SK-N-SH (cell line): Measurements from ENCODE around the gene DENND6B. TPM values are rescaled to one million over a fixed set of nuclear protein-coding genes. Genes with fewer than 3 reads are reported as not detected.

ENCODE experiments used
- CTCF ChIA-PET: fragments of 300-600, 350-600 bp; formaldehyde crosslinking; extraction: SDS; loops from one replicate; lab custom pipeline; 2021; lab: Yijun Ruan, JAX
- POLR2A ChIA-PET: fragments of 350-600 bp; sonication (Branson Sonifier 250); formaldehyde crosslinking; extraction: SDS; loops from one replicate; lab custom pipeline; 2020; ENCODE audit warnings: antibody characterized with exemption, inconsistent platforms; lab: Yijun Ruan, JAX
- DNase-seq: peaks from one replicate; pipeline ENCODE4 v3.0.0; 2012
- H2AFZ ChIP-seq: fragments of 200-600 bp; sonication (generic); 2 replicates; pipeline ENCODE4 v1.8.1; 2016; ENCODE audit warnings: antibody characterized with exemption, mild to moderate bottlenecking, low read depth
- H3F3A ChIP-seq: fragments of 200-600 bp; sonication (generic); replicated peaks from 2 replicates; pipeline ENCODE3; 2016; ENCODE audit warnings: antibody characterized with exemption, mild to moderate bottlenecking; ENCODE audit not compliant: insufficient read depth
- H3K27ac ChIP-seq, 2 experiments: fragments of 200-500 bp in 1 of 2; fragments of 200-600 bp in 1 of 2; sonication (Bioruptor generic) in 1 of 2; sonication (generic), shearing (Covaris generic) in 1 of 2; 2 replicates each; pipeline versions ENCODE4 v1.5.1 to v1.6.1; 2014 to 2016; ENCODE audit warnings: low read depth in 2 of 2, inconsistent platforms in 1 of 2, low read length in 1 of 2, mild to moderate bottlenecking in 1 of 2, mixed read lengths in 1 of 2
- H3K27me3 ChIP-seq: fragments of 200-600 bp; sonication (generic), shearing (Covaris generic); 2 replicates; pipeline ENCODE4 v1.6.1; 2016; ENCODE audit warnings: mixed run types; ENCODE audit not compliant: insufficient read depth
- H3K36me3 ChIP-seq, 2 experiments: fragments of 200-500 bp in 1 of 2; fragments of 200-600 bp in 1 of 2; sonication (Bioruptor generic) in 1 of 2; sonication (generic) in 1 of 2; replicated peaks in 1 of 2; 2 replicates each; pipeline versions ENCODE3 to v1.5.1; 2014 to 2016; ENCODE audit warnings: low read length in 1 of 2, mild to moderate bottlenecking in 1 of 2; ENCODE audit not compliant: insufficient read depth in 2 of 2, control insufficient read depth in 1 of 2
- H3K4me1 ChIP-seq, 2 experiments: fragments of 200-500 bp in 1 of 2; fragments of 200-600 bp in 1 of 2; sonication (Bioruptor generic) in 1 of 2; sonication (generic), shearing (Covaris generic) in 1 of 2; 2 replicates each; pipeline versions ENCODE4 v1.5.1 to v1.6.1; 2014 to 2016; ENCODE audit warnings: low read depth in 1 of 2, low read length in 1 of 2, mixed run types in 1 of 2; ENCODE audit not compliant: insufficient read depth in 2 of 2, control insufficient read depth in 1 of 2
- H3K4me2 ChIP-seq: fragments of 200-600 bp; sonication (generic), shearing (Covaris generic); 2 replicates; pipeline ENCODE4 v1.6.1; 2017; ENCODE audit warnings: mixed run types
- H3K4me3 ChIP-seq, 2 experiments: fragments of 200-500 bp in 1 of 2; fragments of 200-600 bp in 1 of 2; sonication (Bioruptor generic) in 1 of 2; sonication (generic), shearing (Covaris generic) in 1 of 2; 2 replicates each; pipeline versions ENCODE4 v1.5.1 to v1.8.1; 2014 to 2016; ENCODE audit warnings: low read depth in 2 of 2, inconsistent platforms in 1 of 2, low read length in 1 of 2, mild to moderate bottlenecking in 1 of 2, mixed read lengths in 1 of 2, moderate library complexity in 1 of 2
- H3K79me2 ChIP-seq: fragments of 200-600 bp; sonication (generic); 2 replicates; pipeline ENCODE4 v1.8.1; 2017; ENCODE audit warnings: mild to moderate bottlenecking; ENCODE audit not compliant: insufficient read depth
- H3K9ac ChIP-seq: fragments of 200-600 bp; sonication (generic); 2 replicates; pipeline ENCODE4 v1.6.1; 2017; ENCODE audit warnings: mixed run types
- H3K9me2 ChIP-seq: fragments of 200-600 bp; sonication (generic); 2 replicates; pipeline ENCODE4 v1.6.1; 2017; ENCODE audit warnings: mixed run types
- H3K9me3 ChIP-seq: fragments of 200-600 bp; sonication (generic); 2 replicates; pipeline ENCODE4 v1.6.1; 2017; ENCODE audit warnings: mixed run types, mild to moderate bottlenecking, moderate library complexity
- H4K20me1 ChIP-seq: fragments of 200-600 bp; sonication (generic); 2 replicates; pipeline ENCODE4 v1.6.1; 2017; ENCODE audit warnings: mild to moderate bottlenecking, mixed run types; ENCODE audit not compliant: insufficient read depth
- EP300 ChIP-seq, 2 experiments: IDR thresholded peaks; 2 replicates each; pipeline versions ENCODE4 v1.4.0 to v1.6.1; 2012; ENCODE audit warnings: borderline replicate concordance in 1 of 2, low read depth in 1 of 2, low read length in 1 of 2
- EZH2phosphoT487 ChIP-seq: fragments of 200-600 bp; sonication (generic); IDR thresholded peaks from 2 replicates; pipeline ENCODE4 v1.6.1; 2017; ENCODE audit warnings: low read depth, mixed run types, mild to moderate bottlenecking, antibody characterized with exemption, moderate library complexity, borderline replicate concordance
- FOSL2 ChIP-seq: IDR thresholded peaks from 2 replicates; pipeline ENCODE4 v1.4.0; 2012; ENCODE audit warnings: low read depth, mild to moderate bottlenecking, moderate library complexity, borderline replicate concordance
- FOXM1 ChIP-seq: IDR thresholded peaks from 2 replicates; pipeline ENCODE4 v1.4.0; 2012; ENCODE audit warnings: low read depth, mild to moderate bottlenecking
- GABPA ChIP-seq: IDR thresholded peaks from 2 replicates; pipeline ENCODE4 v1.4.0; 2012; ENCODE audit warnings: low read depth, mild to moderate bottlenecking
- MEF2A ChIP-seq: IDR thresholded peaks from 2 replicates; pipeline ENCODE4 v1.4.0; 2012; ENCODE audit warnings: low read depth, borderline replicate concordance
- RCOR1 ChIP-seq: fragments of 150-350 bp; IDR thresholded peaks from 2 replicates; pipeline ENCODE4 v1.6.1; 2017; ENCODE audit warnings: antibody characterized with exemption, low read length
- SMC3 ChIP-seq: IDR thresholded peaks from 2 replicates; pipeline ENCODE4 v1.6.1; 2012; ENCODE audit warnings: low read depth, low read length, improper control_type of control experiment
- TAF1 ChIP-seq: IDR thresholded peaks from 2 replicates; pipeline ENCODE4 v1.6.1; 2012; ENCODE audit warnings: low read depth, mild to moderate bottlenecking, low read length, moderate library complexity, borderline replicate concordance
- TCF12 ChIP-seq: IDR thresholded peaks from 2 replicates; pipeline ENCODE4 v1.4.0; 2012
- WGBS: methylation state at CpG from one replicate; pipeline ENCODE4 v1.1.6; 2017; ENCODE audit warnings: low lambda C conversion rate; 5-methylcytosine and 5-hydroxymethylcytosine counted together
- polyA plus RNA-seq, 3 experiments: library from polyadenylated mRNA; depleted of rRNA; stranded (reverse); fragments of >200 nt; gene quantifications; 2 replicates each; pipeline ENCODE4 v1.2.3, GENCODE V29; 2012
- TF ChIP-seq, protein P1 (sequence below): fragments of 150-350 bp; IDR thresholded peaks from 2 replicates; pipeline ENCODE4 v1.6.1; 2017; ENCODE audit warnings: antibody characterized with exemption, low read length, low read depth, borderline replicate concordance
- TF ChIP-seq, protein P2 (sequence below): fragments of 200-600 bp; sonication (generic); IDR thresholded peaks from 2 replicates; pipeline ENCODE4 v1.6.1; 2017; ENCODE audit warnings: antibody characterized with exemption, mild to moderate bottlenecking, moderate library complexity
- TF ChIP-seq, protein P3 (sequence below): IDR thresholded peaks from 2 replicates; pipeline ENCODE4 v1.4.0; 2012; ENCODE audit warnings: low read depth, borderline replicate concordance

The DENND6B gene
- polyA plus RNA-seq, 1 of the 3 experiments (the other 2 are of a cell fraction) = 5.6 TPM

DNA sequence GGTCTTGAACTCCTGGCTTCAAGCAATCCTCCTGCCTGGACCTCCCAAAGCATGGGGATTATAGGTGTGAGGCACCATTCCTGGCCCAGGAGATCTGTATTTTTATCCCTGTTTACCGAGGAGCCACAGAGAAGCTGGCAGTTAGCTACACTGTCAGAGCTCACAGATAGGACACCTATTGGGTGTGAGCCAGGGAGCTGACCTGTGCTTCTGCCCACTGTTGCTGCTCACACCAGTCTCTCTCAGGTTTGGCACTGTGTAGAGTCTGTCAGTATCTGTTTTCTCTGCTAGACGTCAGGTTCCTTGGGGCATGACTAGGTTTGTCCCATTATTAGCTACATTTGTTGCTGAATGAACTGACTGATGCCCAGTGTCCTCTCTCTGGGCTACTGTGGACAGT lies 33.8 kb upstream of the DENND6B start:
- Histone ChIP-seq H3K79me2 (peaks cover 97% of the 10 kb centered on the region), H3K36me3 (peaks cover 3 to 10% of the 10 kb centered on the region in 2 experiments), H3K9me3 (no peaks in the 10 kb centered on the region), H3K4me1 (no peaks in the 10 kb centered on the region; a peak in 1 of 4 replicates), H3F3A (peaks cover 5% of the 10 kb centered on the region), H3K9ac (no peak overlapping the region), H3K4me2 (no peak overlapping the region), H4K20me1 (peaks cover 66% of the 10 kb centered on the region), H2AFZ (no peak overlapping the region), H3K27me3 (no peaks in the 10 kb centered on the region), H3K9me2 (no peaks in the 10 kb centered on the region), H3K27ac (no peak overlapping the region), H3K4me3 (no peak overlapping the region)
- TF ChIP-seq TCF12 (no peak), FOXM1 (no peak), SMC3 (no peak)
- 80% methylated on average over 1 of the region's 2 CpGs for WGBS
- ChIA-PET CTCF (interaction anchor here (1.1 kb wide), 1 partner anchor 19 kb away, joined by 3 read pairs; no protein-coding TSS in a partner anchor), POLR2A (no interaction called here)
- DNase-seq = no peak

DNA sequence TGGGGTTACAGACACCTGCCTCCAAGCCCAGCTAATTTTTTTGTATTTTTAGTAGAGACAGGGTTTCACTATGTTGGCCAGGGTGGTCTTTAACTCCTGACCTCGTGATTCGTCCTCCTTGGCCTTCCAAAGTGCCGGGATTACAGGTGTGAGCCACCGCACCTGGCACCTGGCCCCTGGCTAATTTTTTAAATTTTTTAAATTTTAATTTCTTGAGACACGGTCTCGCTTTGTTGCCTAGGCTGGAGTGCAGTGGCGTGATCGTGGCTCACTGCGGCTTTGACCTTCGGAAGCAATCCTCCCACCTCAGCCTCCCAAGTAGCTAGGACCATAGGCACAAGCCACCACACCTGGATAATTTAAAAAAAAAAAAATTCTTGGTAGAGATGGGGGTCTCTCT lies 30.9 kb upstream of the DENND6B start:
- no peaks in the 10 kb centered on the region; a peak in 1 of 4 replicates for H3K4me1 ChIP-seq
- ChIA-PET POLR2A (no interaction called here), CTCF (interaction anchor here (0.9 to 2.1 kb wide), 3 partner anchors 9 to 17 kb away, joined by 3 to 9 read pairs (median 5); no protein-coding TSS in a partner anchor)
- DNase-seq = no peak
- peaks cover 52% of the 10 kb centered on the region for H4K20me1 ChIP-seq
- TF ChIP-seq MEF2A = no peak
- TF ChIP-seq FOSL2 = no peak
- no peak for TF ChIP-seq GABPA
- TF ChIP-seq TAF1 = no peak
- TF ChIP-seq, protein P1, sequence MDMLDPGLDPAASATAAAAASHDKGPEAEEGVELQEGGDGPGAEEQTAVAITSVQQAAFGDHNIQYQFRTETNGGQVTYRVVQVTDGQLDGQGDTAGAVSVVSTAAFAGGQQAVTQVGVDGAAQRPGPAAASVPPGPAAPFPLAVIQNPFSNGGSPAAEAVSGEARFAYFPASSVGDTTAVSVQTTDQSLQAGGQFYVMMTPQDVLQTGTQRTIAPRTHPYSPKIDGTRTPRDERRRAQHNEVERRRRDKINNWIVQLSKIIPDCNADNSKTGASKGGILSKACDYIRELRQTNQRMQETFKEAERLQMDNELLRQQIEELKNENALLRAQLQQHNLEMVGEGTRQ = no peak
- TF ChIP-seq EP300 (IDR thresholded peaks at IDR 0.05; ENCODE audit: borderline replicate concordance in 1 of 2, low read depth in 1 of 2, low read length in 1 of 2) = no peak
- H3K9me2 ChIP-seq = no peaks in the 10 kb centered on the region
- no peak overlapping the region for H3K9ac ChIP-seq
- no peaks in the 10 kb centered on the region for H3K27me3 ChIP-seq
- H3K27ac ChIP-seq = no peak overlapping the region
- peaks cover 91% of the 10 kb centered on the region for H3K79me2 ChIP-seq
- H3K4me2 ChIP-seq = no peak overlapping the region
- H2AFZ ChIP-seq = no peak overlapping the region
- H3K36me3 ChIP-seq = peaks cover 3 to 6% of the 10 kb centered on the region in 2 experiments
- H3K4me3 ChIP-seq = no peak overlapping the region
- H3F3A ChIP-seq = peaks cover 16% of the 10 kb centered on the region
- WGBS = 95% methylated on average over 10 of the region's 10 CpGs
- no peaks in the 10 kb centered on the region for H3K9me3 ChIP-seq

DNA sequence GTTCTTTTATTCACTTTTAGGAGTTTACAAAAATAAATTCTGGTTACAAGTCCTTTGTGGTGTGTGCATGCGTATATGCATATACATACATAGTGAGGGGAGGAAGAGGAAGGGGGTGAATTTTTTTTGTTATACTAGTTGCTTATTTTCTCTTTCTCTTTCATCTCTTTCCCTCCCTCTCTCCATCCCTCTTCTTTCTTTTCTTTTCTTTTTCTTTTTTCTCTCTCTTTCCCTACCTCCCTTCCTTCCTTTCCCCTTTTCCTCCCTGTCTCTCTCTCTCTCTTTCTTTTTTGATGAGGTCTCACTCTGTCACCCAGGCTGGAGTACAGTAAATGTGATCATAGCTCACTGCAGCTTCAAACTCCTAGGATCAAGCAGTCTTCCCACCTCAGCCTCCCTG lies 30.4 kb upstream of the DENND6B start:
- Histone ChIP-seq H3K27ac (no peak overlapping the region), H3K9ac (no peak overlapping the region), H3K4me3 (no peak overlapping the region), H2AFZ (no peak overlapping the region), H3K4me2 (no peak overlapping the region)
- no peak for DNase-seq
- POLR2A ChIA-PET = no interaction called here
- CTCF ChIA-PET = interaction anchor here (1.9 to 2.1 kb wide), 2 partner anchors 9 to 15 kb away, joined by 5 to 9 read pairs; no protein-coding TSS in a partner anchor
- 97% methylated on average over 1 of the region's 1 CpG for WGBS
- TF ChIP-seq RCOR1 = no peak
- TF ChIP-seq, protein P2, sequence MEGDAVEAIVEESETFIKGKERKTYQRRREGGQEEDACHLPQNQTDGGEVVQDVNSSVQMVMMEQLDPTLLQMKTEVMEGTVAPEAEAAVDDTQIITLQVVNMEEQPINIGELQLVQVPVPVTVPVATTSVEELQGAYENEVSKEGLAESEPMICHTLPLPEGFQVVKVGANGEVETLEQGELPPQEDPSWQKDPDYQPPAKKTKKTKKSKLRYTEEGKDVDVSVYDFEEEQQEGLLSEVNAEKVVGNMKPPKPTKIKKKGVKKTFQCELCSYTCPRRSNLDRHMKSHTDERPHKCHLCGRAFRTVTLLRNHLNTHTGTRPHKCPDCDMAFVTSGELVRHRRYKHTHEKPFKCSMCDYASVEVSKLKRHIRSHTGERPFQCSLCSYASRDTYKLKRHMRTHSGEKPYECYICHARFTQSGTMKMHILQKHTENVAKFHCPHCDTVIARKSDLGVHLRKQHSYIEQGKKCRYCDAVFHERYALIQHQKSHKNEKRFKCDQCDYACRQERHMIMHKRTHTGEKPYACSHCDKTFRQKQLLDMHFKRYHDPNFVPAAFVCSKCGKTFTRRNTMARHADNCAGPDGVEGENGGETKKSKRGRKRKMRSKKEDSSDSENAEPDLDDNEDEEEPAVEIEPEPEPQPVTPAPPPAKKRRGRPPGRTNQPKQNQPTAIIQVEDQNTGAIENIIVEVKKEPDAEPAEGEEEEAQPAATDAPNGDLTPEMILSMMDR = no peak
- TF ChIP-seq MEF2A = no peak
- no peak for TF ChIP-seq EZH2phosphoT487
- TF ChIP-seq, protein P3, sequence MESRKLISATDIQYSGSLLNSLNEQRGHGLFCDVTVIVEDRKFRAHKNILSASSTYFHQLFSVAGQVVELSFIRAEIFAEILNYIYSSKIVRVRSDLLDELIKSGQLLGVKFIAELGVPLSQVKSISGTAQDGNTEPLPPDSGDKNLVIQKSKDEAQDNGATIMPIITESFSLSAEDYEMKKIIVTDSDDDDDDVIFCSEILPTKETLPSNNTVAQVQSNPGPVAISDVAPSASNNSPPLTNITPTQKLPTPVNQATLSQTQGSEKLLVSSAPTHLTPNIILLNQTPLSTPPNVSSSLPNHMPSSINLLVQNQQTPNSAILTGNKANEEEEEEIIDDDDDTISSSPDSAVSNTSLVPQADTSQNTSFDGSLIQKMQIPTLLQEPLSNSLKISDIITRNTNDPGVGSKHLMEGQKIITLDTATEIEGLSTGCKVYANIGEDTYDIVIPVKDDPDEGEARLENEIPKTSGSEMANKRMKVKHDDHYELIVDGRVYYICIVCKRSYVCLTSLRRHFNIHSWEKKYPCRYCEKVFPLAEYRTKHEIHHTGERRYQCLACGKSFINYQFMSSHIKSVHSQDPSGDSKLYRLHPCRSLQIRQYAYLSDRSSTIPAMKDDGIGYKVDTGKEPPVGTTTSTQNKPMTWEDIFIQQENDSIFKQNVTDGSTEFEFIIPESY = no peak
- TF ChIP-seq, all 33 proteins: peak for 0
- peaks cover 3 to 12% of the 10 kb centered on the region in 2 experiments for H3K36me3 ChIP-seq
- H3K27me3 ChIP-seq = no peaks in the 10 kb centered on the region
- no peaks in the 10 kb centered on the region; a peak in 1 of 4 replicates for H3K4me1 ChIP-seq
- H3F3A ChIP-seq = peaks cover 16% of the 10 kb centered on the region
- peaks cover 52% of the 10 kb centered on the region for H4K20me1 ChIP-seq
- H3K9me3 ChIP-seq = no peaks in the 10 kb centered on the region
- peaks cover 91% of the 10 kb centered on the region for H3K79me2 ChIP-seq
- H3K9me2 ChIP-seq = no peaks in the 10 kb centered on the region
